Kidney epithelial cell (primary cell): Measurements from ENCODE around the gene FGF13. TPM values are rescaled to one million over a fixed set of nuclear protein-coding genes. Genes with fewer than 3 reads are reported as not detected.

Source experiments
- DNase-seq: peaks from one replicate; pipeline ENCODE4 v3.0.0-alpha.2; 2010; ENCODE audit warnings: low read depth
- H3K27me3 ChIP-seq: 2 replicates; pipeline ENCODE4 v1.6.0; 2011; ENCODE audit warnings: low read length; ENCODE audit not compliant: control insufficient read depth, insufficient read depth
- H3K36me3 ChIP-seq: 2 replicates; pipeline ENCODE4 v1.5.1; 2011; ENCODE audit warnings: low read length; ENCODE audit not compliant: control insufficient read depth, insufficient read depth
- H3K4me3 ChIP-seq: 2 replicates; pipeline ENCODE4 v1.5.1; 2011; ENCODE audit warnings: low read depth, mild to moderate bottlenecking, control low read depth, low read length
- CTCF ChIP-seq: IDR thresholded peaks from 2 replicates; pipeline ENCODE4 v1.5.1; 2011; ENCODE audit warnings: mild to moderate bottlenecking, moderate library complexity, low read length, control low read depth, inconsistent platforms; ENCODE audit not compliant: insufficient read depth, poor library complexity, severe bottlenecking
- total RNA-seq: library from RNA; depleted of rRNA; stranded (reverse); fragments of >200 nt; gene quantifications from 2 replicates; pipeline ENCODE4 v1.2.3, GENCODE V29; 2015

Gene FGF13
- total RNA-seq, 1 donor from 2014 or later, result 7.8 TPM

GRCh38 chrX:138664016-138664415, 47.5 kb downstream of the FGF13 start:
- H3K4me3 ChIP-seq, result no peak overlapping the region
- TF ChIP-seq CTCF, result no peak
- DNase-seq, result no peak
- no peaks in the 10 kb centered on the region for H3K27me3 ChIP-seq
- H3K36me3 ChIP-seq, result no peaks in the 10 kb centered on the region

- DNase-seq, result no peak
- no peaks in the 10 kb centered on the region for H3K36me3 ChIP-seq
- no peak for TF ChIP-seq CTCF
Observed at GRCh38 chrX:138651494-138651893, 60.0 kb downstream of the FGF13 start.

GRCh38 chrX:138648568-138648967, 62.9 kb downstream of the FGF13 start:
- no peaks in the 10 kb centered on the region for H3K27me3 ChIP-seq
- DNase-seq, result no peak
- H3K4me3 ChIP-seq, result no peak overlapping the region
- no peaks in the 10 kb centered on the region for H3K36me3 ChIP-seq
- TF ChIP-seq CTCF, result no peak

More at GRCh38 chrX:138651494-138651893, 60.0 kb downstream of the FGF13 start:
- no peaks in the 10 kb centered on the region for H3K27me3 ChIP-seq
- no peak overlapping the region for H3K4me3 ChIP-seq

DNA sequence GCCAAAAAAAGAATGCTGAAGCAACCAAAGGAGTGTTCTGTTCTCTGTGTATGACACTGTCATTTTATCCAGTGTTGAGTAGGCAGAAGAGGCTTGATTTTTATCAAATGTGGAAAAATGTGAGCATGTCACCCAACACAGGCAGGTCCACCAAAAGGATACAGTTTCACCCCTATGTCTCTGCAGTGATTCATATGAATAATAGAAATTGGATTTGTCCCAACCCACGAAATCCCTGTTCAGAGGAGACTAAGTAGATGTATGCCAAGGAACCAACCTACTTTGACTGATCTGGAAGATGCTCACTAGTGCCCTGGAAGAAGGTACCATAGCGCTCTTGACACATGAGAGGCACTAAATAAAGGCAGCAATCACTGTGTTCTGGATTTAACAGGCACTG, 72.5 kb downstream of the FGF13 start:
- TF ChIP-seq CTCF, result no peak
- DNase-seq, result no peak
- Histone ChIP-seq H3K4me3 (no peak overlapping the region), H3K36me3 (no peaks in the 10 kb centered on the region), H3K27me3 (no peaks in the 10 kb centered on the region)
